Mammary epithelial cell (primary cell): Measurements from ENCODE around the gene PPP2R2B.

Experiments
- EZH2 ChIP-seq: IDR thresholded peaks from 2 replicates; pipeline ENCODE4 v1.6.1; 2012; ENCODE audit warnings: low read length, inconsistent platforms, borderline replicate concordance
- TF ChIP-seq, protein P1 (sequence below), 2 donors: IDR thresholded peaks in 1 of 2; conservative IDR thresholded peaks in 1 of 2; 2 replicates each; pipeline ENCODE4 v1.5.1; 2011 to 2012; ENCODE audit warnings: inconsistent platforms in 2 of 2, low read length in 2 of 2, mild to moderate bottlenecking in 2 of 2, control low read depth in 1 of 2, low read depth in 1 of 2; ENCODE audit not compliant: insufficient read depth in 1 of 2; ENCODE audit errors: extremely low read depth in 1 of 2

DNA sequence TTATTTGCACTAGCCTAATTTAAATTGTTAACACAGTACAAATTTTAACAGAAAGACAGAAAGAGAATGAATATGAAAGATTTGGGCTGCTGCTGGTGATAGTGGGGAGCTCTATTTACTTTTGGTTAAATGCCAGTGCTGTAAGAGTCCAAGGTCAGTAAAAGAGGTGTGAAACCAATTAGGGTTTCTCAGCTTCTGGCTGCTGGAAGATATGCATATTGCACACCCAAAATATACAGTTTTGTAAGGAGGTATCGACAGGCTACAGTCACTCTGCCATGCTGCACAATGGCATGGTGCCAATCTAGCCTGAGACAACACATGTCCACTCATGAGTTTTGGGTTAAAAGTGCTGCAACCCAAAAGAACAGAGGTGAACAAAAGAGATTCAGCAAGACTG is 79.3 kb downstream of the PPP2R2B start:
- TF ChIP-seq, protein P1, sequence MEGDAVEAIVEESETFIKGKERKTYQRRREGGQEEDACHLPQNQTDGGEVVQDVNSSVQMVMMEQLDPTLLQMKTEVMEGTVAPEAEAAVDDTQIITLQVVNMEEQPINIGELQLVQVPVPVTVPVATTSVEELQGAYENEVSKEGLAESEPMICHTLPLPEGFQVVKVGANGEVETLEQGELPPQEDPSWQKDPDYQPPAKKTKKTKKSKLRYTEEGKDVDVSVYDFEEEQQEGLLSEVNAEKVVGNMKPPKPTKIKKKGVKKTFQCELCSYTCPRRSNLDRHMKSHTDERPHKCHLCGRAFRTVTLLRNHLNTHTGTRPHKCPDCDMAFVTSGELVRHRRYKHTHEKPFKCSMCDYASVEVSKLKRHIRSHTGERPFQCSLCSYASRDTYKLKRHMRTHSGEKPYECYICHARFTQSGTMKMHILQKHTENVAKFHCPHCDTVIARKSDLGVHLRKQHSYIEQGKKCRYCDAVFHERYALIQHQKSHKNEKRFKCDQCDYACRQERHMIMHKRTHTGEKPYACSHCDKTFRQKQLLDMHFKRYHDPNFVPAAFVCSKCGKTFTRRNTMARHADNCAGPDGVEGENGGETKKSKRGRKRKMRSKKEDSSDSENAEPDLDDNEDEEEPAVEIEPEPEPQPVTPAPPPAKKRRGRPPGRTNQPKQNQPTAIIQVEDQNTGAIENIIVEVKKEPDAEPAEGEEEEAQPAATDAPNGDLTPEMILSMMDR (conservative IDR thresholded peaks at IDR 0.05 in 1 of 2, IDR thresholded peaks at IDR 0.05 in 1 of 2; ENCODE audit: extremely low read depth in 1 of 2, insufficient read depth in 1 of 2, low read depth in 1 of 2, low read length in 2 of 2) = no peak
- no peak for TF ChIP-seq EZH2
